Stomach smooth muscle (tissue), 2 donors: ENCODE results near the gene BCL2L11.

Source experiments
- H3K27ac ChIP-seq: one replicate; pipeline ENCODE4 v1.7.0; 2013; ENCODE audit warnings: mild to moderate bottlenecking, low read length, inconsistent platforms
- H3K27me3 ChIP-seq, 2 donors: one replicate each; pipeline ENCODE4 v1.7.0; 2013; ENCODE audit warnings: low read length in 2 of 2; ENCODE audit not compliant: insufficient read depth in 2 of 2, control insufficient read depth in 1 of 2
- H3K36me3 ChIP-seq, 2 donors: one replicate each; pipeline ENCODE4 v1.7.0; 2013; ENCODE audit warnings: low read length in 2 of 2; ENCODE audit not compliant: control insufficient read depth in 2 of 2, insufficient read depth in 2 of 2
- H3K4me1 ChIP-seq: one replicate; pipeline ENCODE4 v1.7.0; 2013; ENCODE audit warnings: low read length; ENCODE audit not compliant: control insufficient read depth, insufficient read depth
- H3K4me3 ChIP-seq, 2 donors: one replicate each; pipeline ENCODE4 v1.7.0; 2013; ENCODE audit warnings: low read length in 2 of 2
- H3K9ac ChIP-seq, 2 donors: one replicate each; pipeline ENCODE4 v1.7.0; 2013; ENCODE audit warnings: low read length in 2 of 2, mild to moderate bottlenecking in 1 of 2
- H3K9me3 ChIP-seq, 2 donors: one replicate each; pipeline ENCODE4 v1.7.0; 2013; ENCODE audit warnings: low read length in 2 of 2; ENCODE audit not compliant: control insufficient read depth in 2 of 2
- donor health status: healthy.
- donor health status: Pancreatic carcinoma.

Gene BCL2L11

DNA sequence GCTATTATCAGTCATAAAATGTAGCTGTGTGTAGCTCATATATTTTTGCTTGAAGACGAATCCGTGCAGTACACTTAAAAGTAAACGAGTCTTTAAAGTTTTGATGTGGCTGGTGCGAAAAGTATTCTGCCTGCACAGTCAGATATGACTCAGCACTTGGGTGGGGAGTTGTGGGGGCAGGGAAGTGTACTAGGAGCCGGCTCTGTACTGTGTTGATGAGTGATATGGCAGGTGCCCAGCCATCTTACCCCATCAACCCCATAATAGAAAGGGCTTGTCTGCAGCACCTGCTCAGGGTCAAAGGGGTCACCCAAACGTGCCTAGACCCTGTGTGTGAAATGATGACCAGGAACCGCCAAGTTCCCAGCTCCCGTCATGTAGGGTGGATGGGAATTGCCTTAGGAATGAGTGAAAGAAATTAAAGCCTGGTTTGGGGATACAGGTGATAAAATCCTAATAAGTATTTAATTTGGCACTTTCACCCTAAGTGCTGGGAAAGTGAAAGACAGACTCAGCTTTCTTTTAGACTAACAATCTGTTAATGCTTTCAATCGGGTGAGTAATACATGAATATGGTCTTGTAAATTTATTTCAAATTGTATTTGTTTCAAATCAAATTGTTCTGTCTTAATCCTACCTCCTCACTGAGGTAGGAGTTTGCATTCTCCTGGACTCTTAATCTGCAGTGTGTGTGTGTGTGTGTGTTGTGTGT lies 48.0 kb downstream of the BCL2L11 start:
- Histone ChIP-seq H3K27me3 (no peaks in the 10 kb centered on the region), H3K9ac (no peak overlapping the region), H3K4me3 (no peak overlapping the region), H3K4me1 (peaks cover 2% of the 10 kb centered on the region), H3K9me3 (no peaks in the 10 kb centered on the region), H3K36me3 (peaks cover 0 to 6% of the 10 kb centered on the region in 2 donors), H3K27ac (no peak overlapping the region)

GRCh38 chr2:111169268-111169667 lies 48.6 kb downstream of the BCL2L11 start:
- Histone ChIP-seq H3K27me3 (no peaks in the 10 kb centered on the region), H3K9ac (no peak overlapping the region), H3K9me3 (no peaks in the 10 kb centered on the region), H3K36me3 (peaks cover 0 to 6% of the 10 kb centered on the region in 2 donors), H3K4me3 (no peak overlapping the region), H3K4me1 (peaks cover 2% of the 10 kb centered on the region), H3K27ac (no peak overlapping the region)

DNA sequence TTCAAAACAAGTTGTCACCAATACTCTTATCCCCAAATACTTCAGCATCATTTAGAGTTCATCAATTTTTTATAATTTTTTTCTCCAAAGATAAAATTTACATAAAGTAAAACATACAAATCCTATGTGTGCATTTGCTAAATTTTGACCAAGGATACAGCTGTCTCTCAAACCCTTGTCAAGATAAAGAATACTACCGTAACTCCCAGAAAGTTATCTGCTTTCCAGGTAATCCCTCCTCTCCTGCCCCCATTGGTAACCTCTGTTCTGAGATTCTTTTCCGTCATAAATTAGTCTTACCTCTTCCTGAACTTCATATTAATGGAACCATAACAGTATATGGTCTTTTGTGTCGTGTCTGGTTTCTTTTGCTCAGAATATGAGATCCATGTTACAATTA lies 49.2 kb downstream of the BCL2L11 start:
- Histone ChIP-seq H3K9ac (no peak overlapping the region), H3K27ac (no peak overlapping the region), H3K9me3 (no peaks in the 10 kb centered on the region), H3K4me1 (peaks cover 2% of the 10 kb centered on the region), H3K27me3 (no peaks in the 10 kb centered on the region), H3K36me3 (peaks cover 0 to 6% of the 10 kb centered on the region in 2 donors), H3K4me3 (no peak overlapping the region)

DNA sequence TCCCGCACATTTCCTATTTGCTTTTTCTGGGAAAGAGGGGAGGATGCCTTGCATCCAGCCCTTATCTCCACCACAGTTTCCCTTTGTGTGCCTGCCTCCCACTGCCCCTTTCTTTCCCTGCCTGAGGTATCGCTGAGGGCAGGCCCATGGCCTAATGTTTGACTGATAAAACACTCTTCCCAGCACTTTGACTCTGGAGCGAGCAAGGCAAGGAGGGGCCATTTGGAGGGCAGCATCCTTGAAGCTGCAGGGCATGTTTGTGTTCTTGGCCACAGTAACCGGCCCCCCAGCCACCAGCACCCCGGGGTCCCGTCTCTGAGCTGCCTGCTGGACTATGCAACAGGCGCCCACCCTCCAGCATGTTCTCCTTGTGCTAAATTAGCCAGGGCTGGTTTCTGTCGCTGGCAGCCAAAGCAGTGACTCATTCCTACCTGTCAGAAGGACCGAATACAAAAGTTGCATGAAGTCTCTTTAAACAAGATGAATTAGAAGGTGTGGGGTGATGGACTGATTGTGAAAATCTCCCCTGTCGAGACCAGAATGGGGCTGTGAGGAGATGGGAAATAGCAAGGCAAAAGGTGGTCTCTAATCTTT lies 50.7 kb downstream of the BCL2L11 start:
- no peaks in the 10 kb centered on the region for H3K27me3 ChIP-seq
- no peaks in the 10 kb centered on the region for H3K4me1 ChIP-seq
- H3K9me3 ChIP-seq = no peaks in the 10 kb centered on the region
- no peak overlapping the region for H3K4me3 ChIP-seq
- H3K9ac ChIP-seq = no peak overlapping the region
- H3K27ac ChIP-seq = no peak overlapping the region
- H3K36me3 ChIP-seq = no peaks in the 10 kb centered on the region

- Histone ChIP-seq H3K9ac (no peak overlapping the region), H3K27ac (no peak overlapping the region), H3K4me3 (no peak overlapping the region)
These were observed 52.0 kb downstream of the BCL2L11 start for GRCh38 chr2:111172666-111173065.

DNA sequence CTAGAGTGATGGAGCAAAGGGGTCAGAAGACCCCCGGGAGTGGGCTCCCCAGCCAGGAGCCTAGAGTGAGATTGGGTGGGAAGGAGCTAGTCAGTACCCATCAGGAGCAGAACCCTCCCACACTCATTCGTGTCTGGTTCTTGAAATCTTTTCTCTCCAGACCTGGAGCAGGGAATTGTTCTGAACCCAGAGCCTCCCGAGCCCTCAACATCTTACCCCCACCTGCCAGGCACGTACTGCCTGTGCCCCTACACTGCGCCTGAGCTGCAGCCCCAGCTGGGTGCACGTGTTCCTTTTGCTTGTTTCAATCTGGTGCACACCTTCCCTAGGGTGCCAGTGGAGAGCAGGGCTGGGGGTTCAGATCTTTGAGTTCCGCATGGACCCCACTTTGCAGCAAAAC lies 52.6 kb downstream of the BCL2L11 start:
- Histone ChIP-seq H3K4me1 (no peaks in the 10 kb centered on the region), H3K9me3 (no peaks in the 10 kb centered on the region), H3K27me3 (no peaks in the 10 kb centered on the region), H3K36me3 (no peaks in the 10 kb centered on the region), H3K9ac (no peak overlapping the region), H3K4me3 (no peak overlapping the region), H3K27ac (no peak overlapping the region)

More at GRCh38 chr2:111172666-111173065, 52.0 kb downstream of the BCL2L11 start:
- H3K27me3 ChIP-seq = no peaks in the 10 kb centered on the region
- H3K4me1 ChIP-seq = no peaks in the 10 kb centered on the region
- no peaks in the 10 kb centered on the region for H3K9me3 ChIP-seq
- H3K36me3 ChIP-seq = no peaks in the 10 kb centered on the region

DNA sequence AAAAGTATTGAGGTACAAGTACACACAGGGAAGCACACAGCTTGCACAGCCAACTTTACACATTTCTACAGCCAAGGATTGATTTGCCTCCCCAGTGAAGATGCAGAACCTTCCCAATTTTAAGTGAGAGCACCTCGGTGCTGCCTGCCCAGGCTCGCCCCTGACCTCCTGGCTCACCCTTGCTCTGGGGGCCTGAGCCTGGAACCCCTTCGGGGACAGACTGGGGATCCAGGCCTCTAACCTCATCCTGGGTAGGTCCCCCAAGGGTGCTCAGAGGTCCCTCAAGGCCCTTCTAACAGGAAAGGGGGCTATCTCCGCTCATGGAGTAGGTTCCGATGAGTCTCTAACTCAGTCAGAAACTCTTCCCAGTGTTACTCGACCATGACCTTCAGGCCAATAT lies 53.1 kb downstream of the BCL2L11 start:
- Histone ChIP-seq H3K9me3 (no peaks in the 10 kb centered on the region), H3K9ac (no peak overlapping the region), H3K4me1 (no peaks in the 10 kb centered on the region), H3K27ac (no peak overlapping the region), H3K27me3 (no peaks in the 10 kb centered on the region), H3K36me3 (no peaks in the 10 kb centered on the region), H3K4me3 (no peak overlapping the region)

- Histone ChIP-seq H3K27me3 (no peaks in the 10 kb centered on the region), H3K4me1 (no peaks in the 10 kb centered on the region), H3K27ac (no peak overlapping the region), H3K9ac (no peak overlapping the region), H3K4me3 (no peak overlapping the region), H3K36me3 (no peaks in the 10 kb centered on the region), H3K9me3 (no peaks in the 10 kb centered on the region)
These were observed 54.9 kb downstream of the BCL2L11 start for GRCh38 chr2:111175615-111176014.

DNA sequence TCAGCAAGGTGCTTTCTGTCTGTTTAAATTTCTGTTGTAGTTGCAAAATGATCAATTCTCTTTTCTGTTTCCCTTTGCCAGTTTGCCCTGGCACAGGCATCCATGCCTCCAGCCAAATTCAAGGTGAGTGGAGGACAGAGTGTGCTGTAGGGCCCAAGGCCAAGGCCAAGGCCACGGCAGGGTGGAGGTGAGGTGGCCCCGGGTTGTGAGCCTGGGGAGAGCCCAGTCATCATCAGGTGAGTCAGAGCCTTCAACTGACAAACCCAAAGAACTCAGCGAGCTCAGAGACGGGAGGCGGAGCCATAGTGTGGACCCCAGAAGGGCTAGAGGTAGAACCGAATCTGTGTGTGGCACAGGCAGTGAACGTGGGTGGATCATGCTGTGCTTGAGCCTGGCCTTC lies 55.7 kb downstream of the BCL2L11 start:
- Histone ChIP-seq H3K9ac (no peak overlapping the region), H3K27ac (no peak overlapping the region), H3K4me3 (no peak overlapping the region), H3K36me3 (no peaks in the 10 kb centered on the region), H3K9me3 (no peaks in the 10 kb centered on the region), H3K4me1 (no peaks in the 10 kb centered on the region), H3K27me3 (no peaks in the 10 kb centered on the region)

GRCh38 chr2:111176867-111177266 lies 56.2 kb downstream of the BCL2L11 start:
- H3K9ac ChIP-seq = no peak overlapping the region
- no peak overlapping the region for H3K4me3 ChIP-seq
- H3K9me3 ChIP-seq = no peaks in the 10 kb centered on the region
- no peaks in the 10 kb centered on the region for H3K27me3 ChIP-seq
- no peaks in the 10 kb centered on the region for H3K4me1 ChIP-seq
- H3K36me3 ChIP-seq = no peaks in the 10 kb centered on the region
- no peak overlapping the region for H3K27ac ChIP-seq

DNA sequence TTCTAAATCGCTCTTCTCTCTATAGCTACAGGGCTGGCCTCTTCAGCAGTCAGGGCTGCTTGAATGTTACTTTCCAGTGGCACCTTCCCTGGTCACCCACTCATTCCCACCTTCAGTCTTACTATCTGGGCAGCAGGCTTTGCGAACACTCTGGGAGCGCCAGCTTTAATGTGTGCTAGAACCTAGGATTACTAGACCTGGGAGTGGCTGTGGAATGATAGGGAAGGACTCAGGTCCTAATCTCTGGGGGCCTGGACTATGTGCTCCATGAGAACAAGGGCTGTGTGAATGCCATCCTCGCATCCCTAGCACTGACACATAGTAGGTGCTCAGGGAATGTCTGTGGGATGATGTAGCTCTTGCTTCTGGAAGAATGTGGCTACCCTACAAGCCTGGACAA lies 57.6 kb downstream of the BCL2L11 start:
- no peak overlapping the region for H3K4me3 ChIP-seq
- no peak overlapping the region for H3K9ac ChIP-seq
- no peaks in the 10 kb centered on the region for H3K36me3 ChIP-seq
- no peaks in the 10 kb centered on the region for H3K27me3 ChIP-seq
- no peaks in the 10 kb centered on the region for H3K9me3 ChIP-seq
- H3K27ac ChIP-seq = no peak overlapping the region
- H3K4me1 ChIP-seq = no peaks in the 10 kb centered on the region
